GM21360 (cell line): ENCODE results near the gene ZEB2.

Source experiments
- ATAC-seq: cut with Tn5 transposase; IDR thresholded peaks from one replicate; pipeline ENCODE4 v1.9.1; 2021; ENCODE audit warnings: mild to moderate bottlenecking, moderate library complexity; ENCODE audit not compliant: unreplicated experiment

ZEB2 gene

GRCh38 chr2:144514616-144515091, 5.3 kb downstream of the ZEB2 start:
- ATAC-seq, result no peak

- ATAC-seq, result no peak
These were observed 6.4 kb downstream of the ZEB2 start for GRCh38 chr2:144513388-144514101.

DNA sequence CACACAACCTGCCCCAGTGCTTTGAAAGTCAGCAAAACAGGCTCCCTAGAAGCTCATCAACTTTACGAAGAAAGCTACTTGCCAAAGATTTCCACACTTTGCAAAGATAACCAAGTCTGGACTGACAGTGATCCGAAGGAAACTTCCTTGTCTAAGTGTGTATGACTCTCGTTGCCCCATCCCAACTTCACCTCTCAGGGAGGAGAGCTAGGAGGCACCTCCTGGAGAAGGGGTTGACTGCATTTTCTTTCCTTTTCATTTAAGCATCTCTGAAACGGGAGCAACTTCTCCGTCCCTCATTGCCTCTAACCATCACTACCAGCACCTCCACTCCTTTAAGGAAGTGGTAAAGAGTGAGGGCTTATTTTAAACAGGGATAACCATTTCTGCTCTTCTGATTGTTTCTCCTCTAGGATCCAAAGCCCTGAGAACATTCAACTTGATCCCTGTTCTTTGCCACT, 7.0 kb downstream of the ZEB2 start:
- no peak for ATAC-seq

GRCh38 chr2:144512470-144512869, 7.4 kb downstream of the ZEB2 start:
- ATAC-seq, result no peak

GRCh38 chr2:144511937-144512336, 8.0 kb downstream of the ZEB2 start:
- ATAC-seq, result no peak

DNA sequence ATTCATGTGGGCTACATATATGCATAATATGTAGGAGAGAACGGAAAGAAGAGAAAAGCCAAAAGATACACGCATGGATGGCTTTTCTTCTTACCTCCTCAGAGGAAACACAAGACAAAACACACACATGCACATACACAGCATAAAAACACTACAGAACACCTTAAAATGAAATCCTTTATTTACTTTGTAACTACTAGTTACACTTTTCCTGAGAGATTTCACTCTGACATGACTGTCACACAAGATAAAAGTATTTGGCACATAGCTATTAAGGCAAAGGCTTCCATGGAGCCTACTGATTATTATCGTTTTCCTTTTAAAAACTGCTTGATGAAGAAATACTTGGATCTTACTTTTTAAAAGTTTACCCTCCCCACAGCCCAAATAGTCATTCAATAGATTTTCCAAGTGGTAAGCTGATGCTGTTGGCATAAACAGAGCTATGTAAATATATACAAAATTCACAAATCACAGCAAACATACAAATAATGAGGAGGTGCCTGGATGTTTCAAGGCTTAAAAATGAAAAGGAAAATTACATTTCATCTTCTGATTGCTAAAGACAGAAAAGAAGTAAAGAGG, 8.6 kb downstream of the ZEB2 start:
- ATAC-seq, result no peak

- peak; percentile 53 for ATAC-seq
These were observed 9.5 kb downstream of the ZEB2 start for GRCh38 chr2:144510294-144510991.

GRCh38 chr2:144509879-144510221, 10.1 kb downstream of the ZEB2 start:
- ATAC-seq, result no peak

DNA sequence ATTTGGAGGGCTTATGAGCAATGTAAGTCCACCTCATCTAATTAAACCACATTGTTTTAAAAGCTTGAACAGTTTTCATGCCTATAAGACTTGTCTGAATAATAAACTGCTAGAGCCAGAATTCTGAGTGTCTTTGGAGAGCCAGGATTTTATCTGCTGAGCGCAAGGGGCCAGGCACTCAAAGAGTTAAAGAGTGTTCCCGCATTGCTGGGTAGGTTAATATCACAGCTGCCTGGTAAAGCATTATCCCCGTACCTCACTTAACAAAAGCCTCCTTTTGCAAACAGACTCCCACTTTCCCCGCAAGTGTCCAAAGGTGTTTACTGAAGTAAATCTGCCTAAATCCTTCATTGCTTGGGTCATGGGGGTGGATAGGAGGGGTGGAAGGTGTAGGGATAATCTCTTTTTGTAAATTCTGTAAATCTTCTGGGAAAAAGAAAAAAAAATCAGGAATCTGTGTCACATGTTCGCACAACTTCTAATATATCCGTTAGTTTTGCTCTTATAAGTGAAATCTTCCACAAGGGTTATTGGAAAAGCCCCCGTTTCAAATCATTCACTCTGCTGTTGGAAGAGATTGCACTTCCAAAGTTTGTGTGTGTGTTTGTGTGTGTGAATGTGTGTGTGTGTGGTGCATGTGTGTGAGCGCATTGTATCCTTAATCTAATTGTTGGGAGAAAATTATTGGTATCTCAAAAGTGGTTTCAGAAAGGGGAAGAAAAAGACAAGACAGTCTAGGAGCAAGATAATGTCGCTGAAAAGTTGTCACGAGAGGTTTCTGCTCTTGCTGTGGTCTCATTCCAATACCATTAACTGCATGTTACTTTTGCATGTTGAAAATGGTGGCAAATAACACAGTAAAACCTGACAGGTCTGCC, 10.7 kb downstream of the ZEB2 start:
- ATAC-seq, result no peak

- ATAC-seq, result no peak
These were observed 11.6 kb downstream of the ZEB2 start for GRCh38 chr2:144508172-144508851.

DNA sequence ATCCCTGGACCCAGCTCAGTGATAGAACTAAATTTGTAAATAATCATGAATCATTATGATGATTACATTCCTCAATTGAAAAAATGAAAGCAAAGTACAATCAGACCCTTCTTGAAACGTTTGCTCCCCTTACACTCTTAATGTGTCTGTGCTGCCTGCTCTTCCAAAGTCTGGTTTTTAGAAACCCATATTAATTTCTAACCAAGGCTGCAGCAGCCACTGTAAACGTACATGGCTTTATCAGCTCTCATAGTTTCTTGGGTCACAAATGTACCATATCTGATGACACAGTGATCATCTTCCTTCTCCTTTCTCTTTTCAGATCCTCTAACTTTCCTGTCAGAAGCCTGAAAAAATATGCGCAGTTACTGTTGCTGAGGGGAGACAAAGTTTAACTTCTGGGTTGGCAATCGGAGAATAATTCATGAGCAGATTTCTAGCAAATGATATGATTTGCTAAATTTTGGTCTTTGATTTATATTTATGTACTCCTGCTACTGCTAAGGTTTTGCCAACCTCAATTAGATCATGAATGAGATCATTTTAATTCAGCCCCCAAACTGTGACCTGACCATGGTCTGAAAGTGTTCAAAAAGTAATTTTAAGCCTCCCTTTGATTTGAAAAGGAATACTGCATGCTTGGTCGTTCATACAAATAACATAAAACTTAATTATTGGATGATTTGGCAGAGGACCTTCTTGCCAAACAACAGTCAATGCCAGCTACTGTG, 12.3 kb downstream of the ZEB2 start:
- ATAC-seq, result no peak

- ATAC-seq, result no peak
These were observed 14.6 kb downstream of the ZEB2 start for GRCh38 chr2:144505245-144505831.

DNA sequence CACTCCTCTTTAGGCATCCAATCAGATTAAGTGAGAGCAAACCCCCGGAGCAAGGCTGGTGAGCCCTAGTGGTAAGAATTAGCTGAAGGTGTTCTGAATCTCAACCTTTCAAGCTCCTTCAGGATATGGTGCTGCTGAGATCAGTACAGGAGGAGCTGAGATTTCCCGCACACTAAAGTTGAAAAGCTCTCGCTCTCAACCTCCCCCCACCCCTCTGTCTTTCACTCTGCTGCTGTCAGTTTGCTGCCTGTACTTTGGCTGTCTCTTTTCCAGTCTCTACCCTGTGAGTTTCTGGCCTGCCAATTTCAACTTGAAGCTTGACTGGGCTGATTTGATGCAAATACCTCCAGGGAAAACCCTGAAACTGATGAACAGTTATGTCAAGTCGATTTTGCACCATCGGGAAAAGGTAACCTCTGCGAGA, 15.7 kb downstream of the ZEB2 start:
- no peak for ATAC-seq

DNA sequence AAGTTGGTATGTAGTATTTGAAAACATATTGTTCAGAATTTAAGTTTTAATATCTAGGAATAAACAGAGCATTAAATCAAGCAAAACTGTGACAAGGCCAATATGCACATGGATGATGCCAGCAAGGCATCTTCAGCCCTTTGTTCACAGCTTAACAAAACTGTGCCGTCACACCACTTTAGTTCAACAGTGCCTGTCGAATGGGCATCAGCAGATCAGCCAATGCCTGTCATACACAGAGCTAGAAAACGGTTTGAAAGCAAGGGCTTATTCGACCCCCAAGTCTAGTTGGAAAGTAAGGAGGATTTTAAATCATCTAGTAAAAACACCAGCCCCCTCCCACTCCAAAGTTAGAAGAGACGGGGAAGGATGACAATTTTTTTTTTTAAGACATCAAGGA, 16.7 kb downstream of the ZEB2 start:
- no peak for ATAC-seq

DNA sequence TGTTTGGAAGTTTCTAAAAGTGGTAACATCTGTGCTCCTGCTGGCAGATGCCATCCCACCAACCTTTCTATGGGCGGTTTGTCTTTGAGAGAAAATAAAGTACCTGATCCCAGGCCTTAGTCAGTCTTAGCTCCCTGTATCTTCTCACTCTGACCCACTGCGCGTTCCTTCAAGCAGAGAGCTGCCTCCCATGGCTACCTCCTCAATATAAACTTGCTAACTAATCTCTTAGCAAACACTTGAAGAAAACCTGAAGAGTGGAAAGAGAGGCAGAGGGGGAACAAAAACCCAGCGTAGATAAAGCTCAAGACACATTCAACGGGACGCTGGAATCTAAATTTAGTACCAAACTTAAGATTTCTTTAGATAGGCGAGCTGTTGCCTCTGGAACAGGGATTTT, 17.6 kb downstream of the ZEB2 start:
- no peak for ATAC-seq

- ATAC-seq, result no peak
These were observed 18.3 kb downstream of the ZEB2 start for GRCh38 chr2:144501627-144502026.

DNA sequence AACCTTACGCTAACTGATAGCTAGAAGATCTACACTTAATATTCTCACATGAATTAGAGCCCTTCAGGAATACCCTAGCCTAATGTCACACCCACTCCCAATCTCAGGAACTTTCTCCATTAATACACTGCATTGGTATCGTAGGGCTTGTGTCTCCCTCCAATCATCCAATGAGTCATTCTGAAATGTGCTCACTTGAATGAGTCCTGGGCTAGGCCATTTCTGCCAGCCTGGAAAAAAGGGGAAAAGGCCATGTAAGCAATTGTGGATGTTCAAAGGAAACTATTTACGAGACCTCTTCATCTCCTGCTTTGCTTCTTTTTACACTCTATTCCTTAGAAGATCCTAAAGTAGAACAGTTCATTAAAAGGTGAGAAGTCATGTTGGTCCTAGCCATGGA, 18.8 kb downstream of the ZEB2 start:
- ATAC-seq, result no peak

GRCh38 chr2:144500563-144500962, 19.4 kb downstream of the ZEB2 start:
- ATAC-seq, result no peak

- ATAC-seq, result no peak
These were observed 21.6 kb downstream of the ZEB2 start for GRCh38 chr2:144498277-144498676.
